HL-60 (cell line): ENCODE data around the gene GTF3C5.

Source experiments
- GABPA ChIP-seq: IDR thresholded peaks from 2 replicates; pipeline ENCODE4 v1.6.1; 2012; ENCODE audit warnings: low read depth
- POLR2AphosphoS5 ChIP-seq: IDR thresholded peaks from 2 replicates; pipeline ENCODE4 v1.6.1; 2012; ENCODE audit warnings: low read depth
- SPI1 ChIP-seq: IDR thresholded peaks from 2 replicates; pipeline ENCODE4 v1.6.1; 2012; ENCODE audit warnings: low read depth, mild to moderate bottlenecking, borderline replicate concordance
- TF ChIP-seq, protein P1 (sequence below): IDR thresholded peaks from one replicate; pipeline ENCODE4 v1.5.1; 2011; ENCODE audit warnings: low read length, control low read depth, inconsistent platforms; ENCODE audit not compliant: insufficient read depth
- TF ChIP-seq, protein P2 (sequence below): IDR thresholded peaks from 2 replicates; pipeline ENCODE4 v1.6.1; 2012; ENCODE audit warnings: low read depth; ENCODE audit not compliant: insufficient replicate concordance

DNA sequence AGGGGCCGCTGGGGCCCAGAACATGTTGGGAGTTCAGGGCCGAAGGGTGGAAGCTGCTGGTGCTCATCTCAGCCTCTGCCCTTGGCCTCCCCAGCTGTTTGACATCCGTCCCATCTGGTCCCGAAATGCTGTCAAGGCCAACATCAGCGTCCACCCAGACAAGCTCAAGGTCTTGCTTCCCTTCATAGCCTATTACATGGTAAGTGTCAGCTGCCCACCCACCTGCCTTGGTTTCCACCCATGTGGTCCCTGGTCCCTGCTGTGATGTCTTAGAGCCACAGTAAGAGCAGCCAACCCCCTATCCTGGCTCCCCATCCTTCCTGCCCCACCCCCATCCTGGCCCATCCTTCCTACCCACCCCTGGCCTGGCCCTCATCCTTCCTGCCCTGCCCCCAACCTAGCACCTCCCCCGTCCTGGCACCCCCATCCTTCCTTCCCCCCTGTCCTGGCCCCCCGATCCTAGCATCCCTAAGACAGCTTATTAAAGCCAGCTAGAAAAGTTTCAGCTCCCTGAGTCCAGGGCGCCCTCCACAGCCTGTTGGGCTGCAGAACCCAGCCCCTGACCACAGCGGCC lies 21.3 kb downstream of the GTF3C5 start:
- TF ChIP-seq SPI1 (no peak), POLR2AphosphoS5 (peak; percentile 6; the same call in 1 of the 2 replicates), GABPA (no peak)
- TF ChIP-seq, protein P1, sequence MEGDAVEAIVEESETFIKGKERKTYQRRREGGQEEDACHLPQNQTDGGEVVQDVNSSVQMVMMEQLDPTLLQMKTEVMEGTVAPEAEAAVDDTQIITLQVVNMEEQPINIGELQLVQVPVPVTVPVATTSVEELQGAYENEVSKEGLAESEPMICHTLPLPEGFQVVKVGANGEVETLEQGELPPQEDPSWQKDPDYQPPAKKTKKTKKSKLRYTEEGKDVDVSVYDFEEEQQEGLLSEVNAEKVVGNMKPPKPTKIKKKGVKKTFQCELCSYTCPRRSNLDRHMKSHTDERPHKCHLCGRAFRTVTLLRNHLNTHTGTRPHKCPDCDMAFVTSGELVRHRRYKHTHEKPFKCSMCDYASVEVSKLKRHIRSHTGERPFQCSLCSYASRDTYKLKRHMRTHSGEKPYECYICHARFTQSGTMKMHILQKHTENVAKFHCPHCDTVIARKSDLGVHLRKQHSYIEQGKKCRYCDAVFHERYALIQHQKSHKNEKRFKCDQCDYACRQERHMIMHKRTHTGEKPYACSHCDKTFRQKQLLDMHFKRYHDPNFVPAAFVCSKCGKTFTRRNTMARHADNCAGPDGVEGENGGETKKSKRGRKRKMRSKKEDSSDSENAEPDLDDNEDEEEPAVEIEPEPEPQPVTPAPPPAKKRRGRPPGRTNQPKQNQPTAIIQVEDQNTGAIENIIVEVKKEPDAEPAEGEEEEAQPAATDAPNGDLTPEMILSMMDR, result no peak
- TF ChIP-seq, protein P2, sequence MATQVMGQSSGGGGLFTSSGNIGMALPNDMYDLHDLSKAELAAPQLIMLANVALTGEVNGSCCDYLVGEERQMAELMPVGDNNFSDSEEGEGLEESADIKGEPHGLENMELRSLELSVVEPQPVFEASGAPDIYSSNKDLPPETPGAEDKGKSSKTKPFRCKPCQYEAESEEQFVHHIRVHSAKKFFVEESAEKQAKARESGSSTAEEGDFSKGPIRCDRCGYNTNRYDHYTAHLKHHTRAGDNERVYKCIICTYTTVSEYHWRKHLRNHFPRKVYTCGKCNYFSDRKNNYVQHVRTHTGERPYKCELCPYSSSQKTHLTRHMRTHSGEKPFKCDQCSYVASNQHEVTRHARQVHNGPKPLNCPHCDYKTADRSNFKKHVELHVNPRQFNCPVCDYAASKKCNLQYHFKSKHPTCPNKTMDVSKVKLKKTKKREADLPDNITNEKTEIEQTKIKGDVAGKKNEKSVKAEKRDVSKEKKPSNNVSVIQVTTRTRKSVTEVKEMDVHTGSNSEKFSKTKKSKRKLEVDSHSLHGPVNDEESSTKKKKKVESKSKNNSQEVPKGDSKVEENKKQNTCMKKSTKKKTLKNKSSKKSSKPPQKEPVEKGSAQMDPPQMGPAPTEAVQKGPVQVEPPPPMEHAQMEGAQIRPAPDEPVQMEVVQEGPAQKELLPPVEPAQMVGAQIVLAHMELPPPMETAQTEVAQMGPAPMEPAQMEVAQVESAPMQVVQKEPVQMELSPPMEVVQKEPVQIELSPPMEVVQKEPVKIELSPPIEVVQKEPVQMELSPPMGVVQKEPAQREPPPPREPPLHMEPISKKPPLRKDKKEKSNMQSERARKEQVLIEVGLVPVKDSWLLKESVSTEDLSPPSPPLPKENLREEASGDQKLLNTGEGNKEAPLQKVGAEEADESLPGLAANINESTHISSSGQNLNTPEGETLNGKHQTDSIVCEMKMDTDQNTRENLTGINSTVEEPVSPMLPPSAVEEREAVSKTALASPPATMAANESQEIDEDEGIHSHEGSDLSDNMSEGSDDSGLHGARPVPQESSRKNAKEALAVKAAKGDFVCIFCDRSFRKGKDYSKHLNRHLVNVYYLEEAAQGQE, result no peak
